IMR-90 (cell line): ENCODE data around the gene LMTK2. TPM values are rescaled to one million over a fixed set of nuclear protein-coding genes. Genes with fewer than 3 reads are reported as not detected.

Experiments used
- ATAC-seq: fragments of 200-7000 bp; cut with Tn5 transposase; 2 replicates; pipeline ENCODE4 v1.9.1; 2020; ENCODE audit warnings: low read depth, mild to moderate bottlenecking, moderate library complexity
- BruUV-seq: library from RNA; stranded (reverse); fragments of 400-500 nt; replicated peaks from 2 replicates; lab custom pipeline; 2021; lab: Mats Ljungman, UMichigan
- CTCF ChIA-PET: fragments of 300-600 bp; formaldehyde crosslinking; extraction: SDS; loops from one replicate; lab custom pipeline; 2021; ENCODE audit warnings: antibody characterized with exemption; lab: Yijun Ruan, JAX
- POLR2A ChIA-PET: fragments of 300-600 bp; sonication (Branson Sonifier 250); formaldehyde crosslinking; loops from one replicate; lab custom pipeline; 2022; ENCODE audit warnings: antibody characterized with exemption; ENCODE audit not compliant: unreplicated experiment; lab: Charles Lee
- DNase-seq: peaks from one replicate; pipeline ENCODE4 v3.0.0; 2013
- H2AFZ ChIP-seq: replicated peaks from 2 replicates; pipeline ENCODE3; 2013; ENCODE audit warnings: low read length, mild to moderate bottlenecking; ENCODE audit not compliant: poor library complexity
- H2AK5ac ChIP-seq: 2 replicates; pipeline ENCODE4 v1.6.1; 2013; ENCODE audit warnings: low read depth, low read length, inconsistent platforms
- H2AK9ac ChIP-seq: replicated peaks from 2 replicates; pipeline ENCODE3; 2013; ENCODE audit warnings: mild to moderate bottlenecking, low read depth, low read length, moderate library complexity; ENCODE audit not compliant: poor library complexity
- H2BK120ac ChIP-seq: 2 replicates; pipeline ENCODE4 v1.6.1; 2013; ENCODE audit warnings: low read depth, low read length, inconsistent platforms
- H2BK15ac ChIP-seq: 3 replicates; pipeline ENCODE4 v1.6.1; 2013; ENCODE audit warnings: low read depth, low read length, inconsistent platforms
- H2BK20ac ChIP-seq: 2 replicates; pipeline ENCODE4 v1.6.1; 2013; ENCODE audit warnings: low read depth, mild to moderate bottlenecking, inconsistent platforms, low read length, moderate library complexity
- H2BK5ac ChIP-seq: 2 replicates; pipeline ENCODE4 v1.6.1; 2013; ENCODE audit warnings: mild to moderate bottlenecking, low read depth, low read length, inconsistent platforms; ENCODE audit not compliant: poor library complexity, severe bottlenecking
- H3K14ac ChIP-seq: replicated peaks from 2 replicates; pipeline ENCODE4 v1.6.1; 2013; ENCODE audit warnings: low read depth, low read length, inconsistent platforms
- H3K18ac ChIP-seq: 2 replicates; pipeline ENCODE4 v1.6.1; 2013; ENCODE audit warnings: low read depth, low read length, control low read depth
- H3K23ac ChIP-seq: 2 replicates; pipeline ENCODE4 v1.6.1; 2013; ENCODE audit warnings: low read depth, low read length, inconsistent platforms
- H3K27ac ChIP-seq: 2 replicates; pipeline ENCODE4 v1.5.1; 2013; ENCODE audit warnings: mild to moderate bottlenecking, control low read depth, low read length; ENCODE audit not compliant: insufficient read depth
- H3K27me3 ChIP-seq: 2 replicates; pipeline ENCODE4 v1.6.1; 2013; ENCODE audit warnings: low read length; ENCODE audit not compliant: control insufficient read depth, insufficient read depth
- H3K36me3 ChIP-seq: 2 replicates; pipeline ENCODE4 v1.6.1; 2013; ENCODE audit warnings: low read length, mixed read lengths; ENCODE audit not compliant: control insufficient read depth, insufficient read depth
- H3K4ac ChIP-seq: 2 replicates; pipeline ENCODE4 v1.6.1; 2013; ENCODE audit warnings: low read depth, low read length, inconsistent platforms
- H3K4me1 ChIP-seq: 2 replicates; pipeline ENCODE4 v1.6.1; 2013; ENCODE audit warnings: low read length, mixed read lengths; ENCODE audit not compliant: control insufficient read depth, insufficient read depth
- H3K4me2 ChIP-seq: 2 replicates; pipeline ENCODE4 v1.6.1; 2013; ENCODE audit warnings: low read depth, mild to moderate bottlenecking, control low read depth, low read length, moderate library complexity
- H3K4me3 ChIP-seq: 2 replicates; pipeline ENCODE4 v1.5.1; 2013; ENCODE audit warnings: low read depth, mild to moderate bottlenecking, control low read depth, low read length, moderate library complexity; ENCODE audit not compliant: insufficient read depth
- H3K56ac ChIP-seq: 2 replicates; pipeline ENCODE4 v1.6.1; 2013; ENCODE audit warnings: low read length, inconsistent platforms; ENCODE audit not compliant: insufficient read depth; ENCODE audit errors: extremely low read depth
- H3K79me1 ChIP-seq, 2 experiments: 2 replicates each; pipeline ENCODE4 v1.6.1; 2013; ENCODE audit warnings: low read length in 2 of 2, inconsistent platforms in 1 of 2, low read depth in 1 of 2
- H3K9ac ChIP-seq: 2 replicates; pipeline ENCODE4 v1.6.1; 2013; ENCODE audit warnings: low read depth, low read length, control low read depth
- H3K9me1 ChIP-seq: 2 replicates; pipeline ENCODE4 v1.6.1; 2013; ENCODE audit warnings: low read length, inconsistent platforms; ENCODE audit not compliant: insufficient read depth
- H3K9me3 ChIP-seq: 2 replicates; pipeline ENCODE4 v1.6.1; 2013; ENCODE audit warnings: low read length; ENCODE audit not compliant: control insufficient read depth, insufficient read depth
- H4K20me1 ChIP-seq: 2 replicates; pipeline ENCODE4 v1.6.1; 2013; ENCODE audit warnings: low read length, inconsistent platforms; ENCODE audit not compliant: insufficient read depth
- H4K5ac ChIP-seq: 2 replicates; pipeline ENCODE4 v1.6.1; 2013; ENCODE audit warnings: mild to moderate bottlenecking, low read depth, low read length, control low read depth
- H4K8ac ChIP-seq, 2 experiments: 2 replicates each; pipeline ENCODE4 v1.6.1; 2013; ENCODE audit warnings: low read depth in 2 of 2, low read length in 2 of 2, control low read depth in 1 of 2, inconsistent platforms in 1 of 2
- H4K91ac ChIP-seq: 2 replicates; pipeline ENCODE4 v1.6.1; 2013; ENCODE audit warnings: low read depth, low read length, inconsistent platforms; ENCODE audit not compliant: insufficient read depth
- BHLHE40 ChIP-seq: fragments of 150-350 bp; IDR thresholded peaks from 2 replicates; pipeline ENCODE4 v1.6.1; 2016; ENCODE audit warnings: mild to moderate bottlenecking, low read depth, low read length
- CEBPB ChIP-seq: IDR thresholded peaks from 2 replicates; pipeline ENCODE4 v1.6.1; 2012; ENCODE audit warnings: low read depth, low read length, improper control_type of control experiment
- CHD1 ChIP-seq: IDR thresholded peaks from 2 replicates; pipeline ENCODE4 v1.6.1; 2012; ENCODE audit warnings: low read depth, low read length, improper control_type of control experiment
- MAFK ChIP-seq: IDR thresholded peaks from 2 replicates; pipeline ENCODE4 v1.6.1; 2012; ENCODE audit warnings: low read depth, low read length, improper control_type of control experiment
- MAZ ChIP-seq: IDR thresholded peaks from 2 replicates; pipeline ENCODE4 v1.6.1; 2012; ENCODE audit warnings: low read depth, mild to moderate bottlenecking, low read length, improper control_type of control experiment, moderate library complexity, borderline replicate concordance
- NFE2L2 ChIP-seq: fragments of 150-350 bp; IDR thresholded peaks from 2 replicates; pipeline ENCODE4 v1.6.1; 2016; ENCODE audit warnings: low read depth, mild to moderate bottlenecking, low read length
- RAD21 ChIP-seq: IDR thresholded peaks from 2 replicates; pipeline ENCODE4 v1.6.1; 2012; ENCODE audit warnings: low read length, improper control_type of control experiment
- RCOR1 ChIP-seq: IDR thresholded peaks from 2 replicates; pipeline ENCODE4 v1.6.1; 2012; ENCODE audit warnings: mild to moderate bottlenecking, low read length, improper control_type of control experiment; ENCODE audit not compliant: insufficient replicate concordance
- whole genome bisulfite sequencing, 2 experiments: methylation state at CpG; one replicate each; pipeline versions ENCODE4 v1.1.5 to v1.1.7; 2013; ENCODE audit warnings: missing lambda C conversion rate in 2 of 2; ENCODE audit not compliant: insufficient read length in 1 of 2; ENCODE audit errors: extremely low coverage in 2 of 2; 5-methylcytosine and 5-hydroxymethylcytosine counted together
- dilution Hi-C: fragments of 300-500 bp; cut with HindIII; formaldehyde crosslinking; loops from one replicate; pipeline ENCODE4 v1.14.3; 2018; ENCODE audit warnings: low sequenced_read_pairs; ENCODE audit not compliant: unreplicated experiment
- in situ Hi-C: fragments of 300-500 bp; cut with MboI; formaldehyde crosslinking; loops from 3 replicates; pipeline ENCODE4 v1.14.3; 2019; ENCODE audit warnings: low sequenced_read_pairs, inconsistent platforms, mixed read lengths
- intact Hi-C: fragments of 100-400 bp; cut with micrococcal nuclease; formaldehyde crosslinking; loops from 2 replicates; pipeline ENCODE4 v1.10.0; 2022
- polyA plus RNA-seq, 3 experiments: library from polyadenylated mRNA; depleted of rRNA; stranded (reverse); fragments of >200 nt; gene quantifications; 2 replicates each; pipeline ENCODE4 v1.2.3, GENCODE V29; 2012; ENCODE audit warnings: low replicate concordance in 1 of 3
- total RNA-seq: library from RNA; depleted of rRNA; stranded (reverse); fragments of >200 nt; gene quantifications from 2 replicates; pipeline ENCODE4 v1.2.3, GENCODE V29; 2012

Gene LMTK2
- total and polyA plus RNA-seq, 2 of the 4 experiments (the other 2 are of a cell fraction): 4.4 to 5.0 TPM

GRCh38 chr7:98166668-98166970, 60.0 kb downstream of the LMTK2 start:
- ATAC-seq: no peak
- BruUV-seq: no TSS peak
- H3K27ac ChIP-seq: no peak overlapping the region
- intact Hi-C loops (no loop called here), in situ Hi-C loops (loop anchor here (25.0 kb wide), 1 partner anchor 304 kb away; the partner anchor contains the start of gene ASNS), dilution Hi-C loops (no loop called here)
- H3K4ac ChIP-seq: no peak overlapping the region
- TF ChIP-seq RAD21 (no peak), NFE2L2 (no peak), CHD1 (no peak), MAFK (no peak), CEBPB (no peak), MAZ (no peak), RCOR1 (no peak), BHLHE40 (no peak)
- H3K56ac ChIP-seq: no peak overlapping the region
- H3K9ac ChIP-seq: no peak overlapping the region
- H2AK5ac ChIP-seq: no peak overlapping the region
- H2BK5ac ChIP-seq: no peak overlapping the region
- H4K91ac ChIP-seq: no peak overlapping the region
- no peak overlapping the region for H3K14ac ChIP-seq
- no peak overlapping the region for H4K8ac ChIP-seq
- H3K79me1 ChIP-seq: no peaks in the 10 kb centered on the region
- no peak overlapping the region for H2AK9ac ChIP-seq
- no peaks in the 10 kb centered on the region for H3K9me3 ChIP-seq
- H2BK120ac ChIP-seq: no peak overlapping the region
- ChIA-PET POLR2A (interaction anchor here (0.5 kb wide), 1 partner anchor 131 kb away, joined by 4 read pairs; no protein-coding TSS in a partner anchor), CTCF (interaction anchor here (0.6 to 5.4 kb wide), 10 partner anchors 9 to 1536 kb away, joined by 3 to 37 read pairs (median 3); partner anchors contain the start of gene LMTK2)
- H2BK20ac ChIP-seq: no peak overlapping the region
- H3K4me2 ChIP-seq: no peak overlapping the region
- H3K4me3 ChIP-seq: no peak overlapping the region
- no peak overlapping the region for H4K5ac ChIP-seq
- no peak for DNase-seq
- no peak overlapping the region for H2BK15ac ChIP-seq
- 0 out of 2 replicates have a peak, but pooled peaks cover 2% of the 10 kb centered on the region for H4K20me1 ChIP-seq
- no peak overlapping the region for H3K18ac ChIP-seq
- 0 out of 2 replicates have a peak, but pooled peaks cover 4% of the 10 kb centered on the region for H3K9me1 ChIP-seq
- peaks cover 1% of the 10 kb centered on the region; the same call in 1 of the 2 replicates for H3K36me3 ChIP-seq
- no peaks in the 10 kb centered on the region for H3K27me3 ChIP-seq
- H3K4me1 ChIP-seq: no peaks in the 10 kb centered on the region
- no peak overlapping the region for H3K23ac ChIP-seq
- no CpG with 5 or more reads among the region's 2 CpGs for WGBS, 2 experiments
- H2AFZ ChIP-seq: no peak overlapping the region
